ENCODE results near the gene FPGS.

FPGS gene

GRCh38 chr9:127806871-127807270 is 4.2 kb downstream of the FPGS start:
- in situ Hi-C loops (cut with HindIII; ENCODE audit: low pct_ligation_motif_present, low pct_unique_long_range_greater_than_20kb, low sequenced_read_pairs): no loop called here
- DNase-seq: no peak

- in situ Hi-C loops (cut with HindIII; ENCODE audit: low pct_ligation_motif_present, low pct_unique_long_range_greater_than_20kb, low sequenced_read_pairs): no loop called here
- DNase-seq: no peak
These were observed 5.8 kb downstream of the FPGS start for GRCh38 chr9:127808347-127809001.

GRCh38 chr9:127809002-127809539 is 6.4 kb downstream of the FPGS start:
- DNase-seq: no peak
- in situ Hi-C loops (cut with HindIII; ENCODE audit: low pct_ligation_motif_present, low pct_unique_long_range_greater_than_20kb, low sequenced_read_pairs): no loop called here

GRCh38 chr9:127809540-127810377 is 7.1 kb downstream of the FPGS start:
- in situ Hi-C loops (cut with HindIII; ENCODE audit: low pct_ligation_motif_present, low pct_unique_long_range_greater_than_20kb, low sequenced_read_pairs): no loop called here
- no peak for DNase-seq

GRCh38 chr9:127810378-127811187 is 7.9 kb downstream of the FPGS start:
- no peak for DNase-seq
- in situ Hi-C loops (cut with HindIII; ENCODE audit: low pct_ligation_motif_present, low pct_unique_long_range_greater_than_20kb, low sequenced_read_pairs): no loop called here

GRCh38 chr9:127812011-127812410 is 9.3 kb downstream of the FPGS start:
- in situ Hi-C loops (cut with HindIII; ENCODE audit: low pct_ligation_motif_present, low pct_unique_long_range_greater_than_20kb, low sequenced_read_pairs): no loop called here
- DNase-seq: no peak

- in situ Hi-C loops (cut with HindIII; ENCODE audit: low pct_ligation_motif_present, low pct_unique_long_range_greater_than_20kb, low sequenced_read_pairs): no loop called here
These were observed 10.4 kb downstream of the FPGS start for GRCh38 chr9:127812936-127813675.

GRCh38 chr9:127813686-127814226 is 11.1 kb downstream of the FPGS start:
- in situ Hi-C loops (cut with HindIII; ENCODE audit: low pct_ligation_motif_present, low pct_unique_long_range_greater_than_20kb, low sequenced_read_pairs): no loop called here
- DNase-seq: no peak

More at GRCh38 chr9:127812936-127813675, 10.4 kb downstream of the FPGS start:
- no peak for DNase-seq

- in situ Hi-C loops (cut with HindIII; ENCODE audit: low pct_ligation_motif_present, low pct_unique_long_range_greater_than_20kb, low sequenced_read_pairs): no loop called here
- DNase-seq: no peak
These were observed 12.2 kb downstream of the FPGS start for GRCh38 chr9:127814619-127815511.

- DNase-seq: no peak
- in situ Hi-C loops (cut with HindIII; ENCODE audit: low pct_ligation_motif_present, low pct_unique_long_range_greater_than_20kb, low sequenced_read_pairs): no loop called here
These were observed 13.1 kb downstream of the FPGS start for GRCh38 chr9:127815512-127816361.

GRCh38 chr9:127816362-127816725 is 13.7 kb downstream of the FPGS start:
- DNase-seq: no peak
- in situ Hi-C loops (cut with HindIII; ENCODE audit: low pct_ligation_motif_present, low pct_unique_long_range_greater_than_20kb, low sequenced_read_pairs): no loop called here

GRCh38 chr9:127816728-127817127 is 14.0 kb downstream of the FPGS start:
- in situ Hi-C loops (cut with HindIII; ENCODE audit: low pct_ligation_motif_present, low pct_unique_long_range_greater_than_20kb, low sequenced_read_pairs): no loop called here
- no peak for DNase-seq

GRCh38 chr9:127817881-127818434 is 15.3 kb downstream of the FPGS start:
- in situ Hi-C loops (cut with HindIII; ENCODE audit: low pct_ligation_motif_present, low pct_unique_long_range_greater_than_20kb, low sequenced_read_pairs): no loop called here
- DNase-seq: no peak

GRCh38 chr9:127818574-127818973 is 15.9 kb downstream of the FPGS start:
- in situ Hi-C loops (cut with HindIII; ENCODE audit: low pct_ligation_motif_present, low pct_unique_long_range_greater_than_20kb, low sequenced_read_pairs): no loop called here
- DNase-seq: no peak

- in situ Hi-C loops (cut with HindIII; ENCODE audit: low pct_ligation_motif_present, low pct_unique_long_range_greater_than_20kb, low sequenced_read_pairs): no loop called here
- DNase-seq: no peak
These were observed 19.4 kb downstream of the FPGS start for GRCh38 chr9:127822108-127822507.
